ENCODE measurements around the gene PPIP5K1. TPM values are rescaled to one million over a fixed set of nuclear protein-coding genes. Genes with fewer than 3 reads are reported as not detected.
"Not testable (repeated sequence)": the region's sequence is repeated elsewhere in the genome, so short reads cannot be mapped to it uniquely, and the experiment has no call there.

The PPIP5K1 gene
- total RNA-seq, 4 donors from 2014 or later: 60.5 to 273 (median 84.0) TPM

GRCh38 chr15:43541785-43542184 lies 48.2 kb downstream of the PPIP5K1 start:
- Histone ChIP-seq H3K9me3 (no peaks in the 10 kb centered on the region), H3K27me3 (no peaks in the 10 kb centered on the region), H3K27ac (no peak overlapping the region), H3K4me1 (no peaks in the 10 kb centered on the region), H3K4me3 (no peak overlapping the region), H3K36me3 (no peaks in the 10 kb centered on the region)
- TF ChIP-seq POLR2AphosphoS5 (IDR thresholded peaks at IDR 0.05) (no peak), POLR2A (IDR thresholded peaks at IDR 0.05) (no peak), EP300 (IDR thresholded peaks at IDR 0.05; ENCODE audit: low read depth) (no peak), CTCF (IDR thresholded peaks at IDR 0.05) (no peak)
- DNase-seq: no peak
- in situ Hi-C loops (cut with MboI; ENCODE audit: low pct_ligation_motif_present in 1 of 4, low pct_unique_long_range_greater_than_20kb in 1 of 4, low sequenced_read_pairs in 3 of 4) (no loop called here), intact Hi-C loops (cut with DNase I; ENCODE audit: low total_unique reads) (no loop called here)

- intact Hi-C loops (cut with DNase I; ENCODE audit: low total_unique reads): no loop called here
- Histone ChIP-seq H3K4me3 (no peak overlapping the region), H3K4me1 (peaks cover 0 to 4% (median 1%) of the 10 kb centered on the region in 4 donors), H3K27ac (no peak overlapping the region), H3K27me3 (no peaks in the 10 kb centered on the region), H3K36me3 (no peaks in the 10 kb centered on the region), H3K9me3 (no peaks in the 10 kb centered on the region)
- in situ Hi-C loops (cut with MboI; ENCODE audit: low pct_ligation_motif_present in 1 of 4, low pct_unique_long_range_greater_than_20kb in 1 of 4, low sequenced_read_pairs in 3 of 4): no loop called here
- no peak for DNase-seq
- 80 to 89% methylated on average over 1 to 2 of the region's 2 CpGs for WGBS, 2 donors (ENCODE audit: low coverage in 1 of 2)
- TF ChIP-seq POLR2A (IDR thresholded peaks at IDR 0.05) (no peak), CTCF (IDR thresholded peaks at IDR 0.05) (no peak), EP300 (IDR thresholded peaks at IDR 0.05; ENCODE audit: low read depth) (no peak), POLR2AphosphoS5 (IDR thresholded peaks at IDR 0.05) (no peak)
Observed at GRCh38 chr15:43538091-43538490, 51.9 kb downstream of the PPIP5K1 start.

- Histone ChIP-seq H3K27me3 (no peaks in the 10 kb centered on the region), H3K4me3 (no peak overlapping the region), H3K27ac (no peak overlapping the region), H3K36me3 (no peaks in the 10 kb centered on the region), H3K4me1 (peaks cover 0 to 21% (median 10%) of the 10 kb centered on the region in 4 donors), H3K9me3 (no peaks in the 10 kb centered on the region)
- no peak for DNase-seq
- in situ Hi-C loops (cut with MboI; ENCODE audit: low pct_ligation_motif_present in 1 of 4, low pct_unique_long_range_greater_than_20kb in 1 of 4, low sequenced_read_pairs in 3 of 4) (no loop called here), intact Hi-C loops (cut with DNase I; ENCODE audit: low total_unique reads) (no loop called here)
- TF ChIP-seq CTCF (IDR thresholded peaks at IDR 0.05) (no peak), POLR2A (IDR thresholded peaks at IDR 0.05) (no peak), POLR2AphosphoS5 (IDR thresholded peaks at IDR 0.05) (no peak)
- WGBS, 2 donors (ENCODE audit: low coverage in 1 of 2): 86% methylated on average over 3 of the region's 3 CpGs; no CpG with 5 or more reads in 1 of the 2 donors
Observed at GRCh38 chr15:43534897-43535296, 55.1 kb downstream of the PPIP5K1 start.

- DNase-seq; H3K27me3 ChIP-seq; H3K4me3 ChIP-seq; H3K36me3 ChIP-seq; in situ Hi-C loops (cut with MboI; ENCODE audit: low pct_ligation_motif_present in 1 of 4, low pct_unique_long_range_greater_than_20kb in 1 of 4, low sequenced_read_pairs in 3 of 4); H3K9me3 ChIP-seq; intact Hi-C loops (cut with DNase I; ENCODE audit: low total_unique reads): not testable (repeated sequence)
- H3K27ac ChIP-seq: peak overlapping the region in 1 of 4 donors; percentile 8
- H3K4me1 ChIP-seq: peaks cover 0 to 21% (median 10%) of the 10 kb centered on the region in 4 donors
- 48 to 60% methylated on average over 2 to 5 of the region's 5 CpGs for WGBS, 2 donors (ENCODE audit: low coverage in 1 of 2)
Observed at GRCh38 chr15:43532826-43533225, 57.2 kb downstream of the PPIP5K1 start.

- 29 to 32% methylated on average over 5 to 7 of the region's 7 CpGs for WGBS, 2 donors (ENCODE audit: low coverage in 1 of 2)
- Histone ChIP-seq H3K4me3 (no peak overlapping the region), H3K27ac (no peak overlapping the region), H3K4me1 (peaks cover 0 to 21% (median 10%) of the 10 kb centered on the region in 4 donors), H3K36me3 (no peaks in the 10 kb centered on the region), H3K27me3 (no peaks in the 10 kb centered on the region), H3K9me3 (no peaks in the 10 kb centered on the region)
- TF ChIP-seq CTCF (IDR thresholded peaks at IDR 0.05) (no peak), POLR2AphosphoS5 (IDR thresholded peaks at IDR 0.05) (no peak), EP300 (IDR thresholded peaks at IDR 0.05; ENCODE audit: low read depth) (no peak), POLR2A (IDR thresholded peaks at IDR 0.05) (no peak)
- DNase-seq: no peak
- in situ Hi-C loops (cut with MboI; ENCODE audit: low pct_ligation_motif_present in 1 of 4, low pct_unique_long_range_greater_than_20kb in 1 of 4, low sequenced_read_pairs in 3 of 4) (no loop called here), intact Hi-C loops (cut with DNase I; ENCODE audit: low total_unique reads) (no loop called here)
Observed at GRCh38 chr15:43531018-43531670, 58.9 kb downstream of the PPIP5K1 start.

All from transverse colon (tissue), 4 donors.